Activated CD8-positive, alpha-beta T cell treated with anti-CD3 and anti-CD28 coated beads for 36 hours (primary cell): ENCODE measurements around the gene BRME1. TPM values are rescaled to one million over a fixed set of nuclear protein-coding genes. Genes with fewer than 3 reads are reported as not detected.

Source experiments
- ATAC-seq: fragments of 200-7000 bp; cut with Tn5 transposase; one replicate; pipeline ENCODE4 v1.10.0; 2021; ENCODE audit warnings: mild to moderate bottlenecking, moderate library complexity
- CTCF ChIA-PET: fragments of 350-600 bp; sonication (Branson Sonifier 250); formaldehyde crosslinking; loops from one replicate; lab custom pipeline; 2021; ENCODE audit warnings: antibody characterized with exemption; lab: Charles Lee
- POLR2A ChIA-PET: fragments of 350-600 bp; sonication (Branson Sonifier 250); formaldehyde crosslinking; loops from one replicate; lab custom pipeline; 2021; ENCODE audit warnings: antibody characterized with exemption; lab: Charles Lee
- DNase-seq: peaks from one replicate; pipeline ENCODE4 v3.0.0-alpha.2; 2020
- H3K27ac Mint-ChIP-seq: one replicate; pipeline ENCODE4 v1.8.0; 2021; ENCODE audit warnings: mild to moderate bottlenecking, mixed read lengths
- H3K27me3 Mint-ChIP-seq: one replicate; pipeline ENCODE4 v1.8.0; 2021; ENCODE audit warnings: mixed read lengths
- H3K36me3 Mint-ChIP-seq: one replicate; pipeline ENCODE4 v1.8.0; 2021; ENCODE audit warnings: low read depth, mixed read lengths
- H3K4me1 Mint-ChIP-seq: one replicate; pipeline ENCODE4 v1.8.0; 2021; ENCODE audit warnings: low read depth, mixed read lengths
- H3K4me3 Mint-ChIP-seq: one replicate; pipeline ENCODE4 v1.8.0; 2021; ENCODE audit warnings: mild to moderate bottlenecking, moderate library complexity, mixed read lengths
- H3K9me3 Mint-ChIP-seq: one replicate; pipeline ENCODE4 v1.8.0; 2021; ENCODE audit warnings: mixed read lengths
- intact Hi-C: fragments of 100-400 bp; cut with micrococcal nuclease; formaldehyde crosslinking; loops from one replicate; pipeline ENCODE4 v1.10.0; 2022
- total RNA-seq, 2 experiments: library from RNA; stranded (reverse); gene quantifications; one replicate each; pipeline ENCODE4 v1.2.3, GENCODE V29; 2021
- TF ChIP-seq, protein P1 (sequence below): fragments of 200-600 bp; IDR thresholded peaks from one replicate; pipeline ENCODE4 v1.8.0; 2022; ENCODE audit warnings: antibody characterized with exemption, mild to moderate bottlenecking

BRME1 gene
- total RNA-seq, 2 experiments from 2014 or later = 3.6 to 5.2 TPM

DNA sequence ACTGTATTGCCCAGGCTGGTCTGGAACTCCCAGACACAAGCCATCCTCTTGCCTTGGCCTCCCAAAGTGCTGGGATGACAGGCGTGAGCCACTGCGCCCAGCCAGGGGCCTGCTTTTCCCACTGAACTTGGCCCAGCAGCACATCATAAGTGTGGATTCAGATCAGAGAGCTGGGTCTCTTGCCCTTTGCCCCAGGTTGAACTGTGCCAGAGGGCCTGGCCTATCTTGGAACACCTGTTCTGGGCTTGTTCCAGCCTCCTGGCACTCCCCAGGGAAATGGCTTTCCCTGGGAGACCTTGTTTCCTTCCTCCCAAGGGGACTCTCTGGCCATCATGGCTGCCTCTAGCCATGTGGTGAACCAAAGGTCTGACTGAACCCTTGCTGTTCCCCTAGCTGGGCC, 3.5 kb upstream of the BRME1 start:
- Mint-ChIP-seq H3K36me3 (peaks cover 18% of the 10 kb centered on the region), H3K4me1 (peaks cover 18% of the 10 kb centered on the region), H3K9me3 (no peaks in the 10 kb centered on the region), H3K4me3 (no peak overlapping the region), H3K27me3 (no peaks in the 10 kb centered on the region), H3K27ac (no peak overlapping the region)
- intact Hi-C loops = no loop called here
- TF ChIP-seq, protein P1, sequence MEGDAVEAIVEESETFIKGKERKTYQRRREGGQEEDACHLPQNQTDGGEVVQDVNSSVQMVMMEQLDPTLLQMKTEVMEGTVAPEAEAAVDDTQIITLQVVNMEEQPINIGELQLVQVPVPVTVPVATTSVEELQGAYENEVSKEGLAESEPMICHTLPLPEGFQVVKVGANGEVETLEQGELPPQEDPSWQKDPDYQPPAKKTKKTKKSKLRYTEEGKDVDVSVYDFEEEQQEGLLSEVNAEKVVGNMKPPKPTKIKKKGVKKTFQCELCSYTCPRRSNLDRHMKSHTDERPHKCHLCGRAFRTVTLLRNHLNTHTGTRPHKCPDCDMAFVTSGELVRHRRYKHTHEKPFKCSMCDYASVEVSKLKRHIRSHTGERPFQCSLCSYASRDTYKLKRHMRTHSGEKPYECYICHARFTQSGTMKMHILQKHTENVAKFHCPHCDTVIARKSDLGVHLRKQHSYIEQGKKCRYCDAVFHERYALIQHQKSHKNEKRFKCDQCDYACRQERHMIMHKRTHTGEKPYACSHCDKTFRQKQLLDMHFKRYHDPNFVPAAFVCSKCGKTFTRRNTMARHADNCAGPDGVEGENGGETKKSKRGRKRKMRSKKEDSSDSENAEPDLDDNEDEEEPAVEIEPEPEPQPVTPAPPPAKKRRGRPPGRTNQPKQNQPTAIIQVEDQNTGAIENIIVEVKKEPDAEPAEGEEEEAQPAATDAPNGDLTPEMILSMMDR = no peak
- DNase-seq (no peak), ATAC-seq (no peak)
- ChIA-PET POLR2A (no interaction called here), CTCF (no interaction called here)

DNA sequence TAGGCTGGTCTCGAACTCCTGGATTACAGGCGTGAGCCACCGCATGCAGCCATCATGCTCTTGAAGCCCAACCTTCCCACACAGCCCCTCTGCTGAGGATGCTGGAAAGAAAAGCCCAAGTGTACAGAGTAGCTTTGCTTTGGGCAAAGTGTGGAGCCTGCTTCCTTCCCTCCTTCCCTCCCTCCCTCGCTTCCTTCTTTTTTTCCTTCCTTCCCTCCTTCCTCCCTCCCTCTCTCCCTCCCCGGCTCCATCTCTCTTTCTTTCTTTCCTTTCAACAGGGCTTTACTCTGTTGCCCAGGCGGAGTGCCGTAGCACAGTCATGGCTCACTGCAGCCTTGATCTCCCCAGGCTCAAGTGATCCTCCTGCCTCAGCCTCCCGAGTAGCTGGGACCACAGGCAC, 2.8 kb upstream of the BRME1 start:
- H3K36me3 Mint-ChIP-seq = peaks cover 18% of the 10 kb centered on the region
- no peak for ATAC-seq
- intact Hi-C loops = no loop called here
- H3K9me3 Mint-ChIP-seq = no peaks in the 10 kb centered on the region
- ChIA-PET POLR2A (no interaction called here), CTCF (no interaction called here)
- DNase-seq = no peak
- H3K27ac Mint-ChIP-seq = no peak overlapping the region
- H3K4me3 Mint-ChIP-seq = no peak overlapping the region
- H3K4me1 Mint-ChIP-seq = peaks cover 18% of the 10 kb centered on the region
- no peaks in the 10 kb centered on the region for H3K27me3 Mint-ChIP-seq
- TF ChIP-seq, protein P1 = no peak

DNA sequence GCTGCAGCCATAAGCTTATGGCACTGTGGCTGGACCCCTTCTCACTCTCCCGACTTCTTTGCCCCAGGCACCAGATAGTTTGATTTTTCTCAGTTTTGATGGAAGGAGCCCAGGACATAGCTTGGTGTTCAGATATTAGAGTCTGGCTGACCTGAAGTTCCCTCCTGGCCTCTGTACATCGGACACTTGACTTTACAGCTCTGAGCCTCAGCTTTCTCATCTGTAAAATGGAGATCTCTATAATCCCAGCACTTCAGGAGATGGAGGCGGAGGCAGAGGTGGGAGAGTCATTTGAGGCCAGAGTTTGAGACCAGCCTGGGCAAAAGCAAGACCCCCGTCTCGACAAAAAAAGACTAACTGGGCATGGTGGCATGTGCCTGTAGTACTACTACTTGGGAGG, 993 bp upstream of the BRME1 start:
- Mint-ChIP-seq H3K4me3 (peak overlapping the region; percentile 74), H3K9me3 (no peaks in the 10 kb centered on the region), H3K27me3 (no peaks in the 10 kb centered on the region), H3K36me3 (peaks cover 15% of the 10 kb centered on the region), H3K4me1 (peaks cover 18% of the 10 kb centered on the region), H3K27ac (peak overlapping the region; percentile 62)
- DNase-seq (no peak), ATAC-seq (no peak)
- TF ChIP-seq, protein P1 = no peak
- ChIA-PET CTCF (interaction anchor here (0.8 to 1.5 kb wide), 5 partner anchors 33 to 165 kb away, joined by 3 to 8 read pairs (median 4); partner anchors contain the start of genes IL27RA and MISP3), POLR2A (no interaction called here)
- intact Hi-C loops = no loop called here

DNA sequence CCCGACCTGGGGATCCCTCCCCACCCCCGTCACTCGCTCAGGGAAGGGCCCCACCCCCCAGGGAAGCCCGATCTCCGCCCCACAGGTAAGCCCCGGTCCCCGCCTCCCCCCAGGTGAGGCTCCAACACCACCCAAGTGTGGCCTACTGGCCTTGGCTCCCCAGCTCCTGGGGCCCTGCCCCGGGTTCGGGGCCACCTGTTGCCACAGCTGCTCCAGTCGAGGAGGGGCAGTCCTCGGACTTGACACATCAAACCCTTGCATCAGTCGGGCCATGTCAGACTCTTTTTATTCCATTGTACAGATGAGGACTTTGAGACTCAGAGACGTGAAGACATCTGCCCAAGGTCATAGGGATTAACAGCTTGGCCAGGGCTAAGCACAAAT, 596 bp upstream of the BRME1 start:
- Mint-ChIP-seq H3K36me3 (peaks cover 15% of the 10 kb centered on the region), H3K4me1 (peaks cover 18% of the 10 kb centered on the region), H3K9me3 (no peaks in the 10 kb centered on the region), H3K4me3 (peak overlapping the region; percentile 74), H3K27me3 (no peaks in the 10 kb centered on the region), H3K27ac (peak overlapping the region; percentile 62)
- ChIA-PET POLR2A (no interaction called here), CTCF (interaction anchor here (0.8 to 1.5 kb wide), 5 partner anchors 33 to 166 kb away, joined by 3 to 8 read pairs (median 4); partner anchors contain the start of genes IL27RA and MISP3)
- intact Hi-C loops = no loop called here
- TF ChIP-seq, protein P1 = no peak
- DNase-seq = peak; percentile 34
- ATAC-seq = peak; percentile 18

DNA sequence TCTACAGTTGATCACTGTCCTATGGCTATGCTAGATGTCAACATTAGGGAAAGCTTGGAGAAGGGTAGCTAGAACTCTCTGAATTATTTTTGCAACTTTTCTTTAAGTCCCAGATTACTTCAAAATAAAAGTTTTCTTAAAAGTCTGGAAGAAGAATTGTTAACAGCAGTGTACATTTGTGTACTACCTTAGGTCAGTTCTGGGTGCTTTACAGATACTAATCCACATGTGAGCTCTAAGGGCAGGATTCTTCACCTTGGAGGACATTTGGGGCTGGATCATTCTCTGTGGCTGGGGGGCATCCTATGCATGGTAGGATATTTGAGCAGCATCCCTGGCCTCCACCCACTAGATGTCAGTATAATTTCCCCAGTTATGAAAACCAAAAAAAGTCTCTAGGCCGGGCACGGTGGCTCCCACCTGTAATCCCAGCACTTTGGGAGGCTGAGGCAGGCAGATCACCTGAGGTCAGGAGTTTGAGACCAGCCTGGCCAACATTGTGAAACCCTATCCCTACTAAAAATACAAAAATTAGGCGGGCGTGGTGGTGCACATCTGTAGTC, 2.8 kb downstream of the BRME1 start:
- TF ChIP-seq, protein P1 = peak; percentile 63
- ATAC-seq = no peak
- Mint-ChIP-seq H3K36me3 (peaks cover 6% of the 10 kb centered on the region), H3K27me3 (no peaks in the 10 kb centered on the region), H3K9me3 (no peaks in the 10 kb centered on the region), H3K4me1 (peaks cover 18% of the 10 kb centered on the region), H3K27ac (no peak overlapping the region), H3K4me3 (no peak overlapping the region)
- CTCF ChIA-PET = interaction anchor here (0.6 to 2.6 kb wide), 16 partner anchors 10 to 234 kb away, joined by 3 to 11 read pairs (median 3); partner anchors contain the start of genes IL27RA and MISP3
- POLR2A ChIA-PET = interaction anchor here (0.7 kb wide), 1 partner anchor 174 kb away, joined by 3 read pairs; no protein-coding TSS in a partner anchor
- peak; percentile 62 for DNase-seq
- intact Hi-C loops = no loop called here
